ENCODE results near the gene ZCCHC2.

The ZCCHC2 gene

DNA sequence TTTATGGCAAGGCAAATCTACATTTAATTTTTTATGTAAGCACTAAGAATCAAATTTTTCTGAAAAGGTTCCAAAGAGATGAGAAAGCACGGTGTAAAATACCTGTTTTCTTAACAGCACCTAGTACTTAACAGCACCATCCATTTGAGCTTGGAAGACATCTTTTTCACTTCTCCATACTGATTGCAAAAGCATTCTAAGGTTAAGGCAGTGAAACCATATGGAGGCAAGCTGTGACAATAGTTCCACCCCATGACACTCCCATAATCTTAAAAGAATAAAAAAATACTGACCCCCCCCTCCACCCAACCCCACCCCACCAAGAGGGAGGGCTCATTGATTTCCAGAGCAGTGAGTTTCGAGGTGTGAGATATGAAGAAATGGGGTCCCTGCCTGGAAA, 60.6 kb downstream of the ZCCHC2 start:
- no peak for DNase-seq

DNA sequence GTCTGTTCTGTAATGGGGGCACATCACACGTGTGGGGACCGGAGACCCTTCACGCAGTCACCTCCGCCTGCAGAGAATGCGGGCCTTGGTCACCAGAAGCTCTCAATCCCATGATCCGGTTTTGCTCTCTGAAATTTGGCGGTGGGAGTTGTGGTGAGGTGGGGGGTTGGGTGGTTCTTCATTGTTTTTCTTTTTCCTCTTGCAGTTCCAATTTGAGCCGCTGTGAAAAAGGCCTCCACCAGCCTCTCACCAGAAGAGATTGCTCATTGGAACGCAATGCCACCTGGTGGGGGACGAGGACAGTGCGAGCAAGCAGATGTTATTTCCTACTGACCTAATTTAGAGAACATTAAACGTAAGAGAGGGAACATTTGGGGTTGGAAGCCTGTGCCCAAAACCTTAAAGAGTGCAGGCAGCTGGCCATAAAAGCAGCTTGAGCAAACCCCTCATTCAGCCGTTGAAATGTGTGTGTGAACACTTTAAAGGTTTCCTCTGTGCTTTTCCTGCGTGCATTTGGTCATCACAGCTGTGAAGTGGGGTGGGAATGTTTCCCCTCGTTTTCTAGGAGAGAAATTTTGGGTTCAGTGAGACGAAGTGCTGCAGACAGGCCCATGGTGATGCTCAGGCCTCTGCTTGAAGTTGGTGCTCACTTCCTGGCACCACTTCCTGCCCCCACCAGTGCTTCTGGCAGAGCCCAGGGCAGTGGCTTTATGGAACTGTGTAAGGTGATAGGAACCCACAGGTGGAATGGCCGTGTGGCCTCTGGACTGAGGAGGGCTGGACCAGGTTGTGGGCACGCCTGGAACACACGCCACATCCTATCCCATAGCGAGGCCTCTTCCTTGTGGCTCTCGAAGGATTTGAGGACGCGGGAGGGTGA, 61.7 kb downstream of the ZCCHC2 start:
- peak; percentile 86 for DNase-seq

DNA sequence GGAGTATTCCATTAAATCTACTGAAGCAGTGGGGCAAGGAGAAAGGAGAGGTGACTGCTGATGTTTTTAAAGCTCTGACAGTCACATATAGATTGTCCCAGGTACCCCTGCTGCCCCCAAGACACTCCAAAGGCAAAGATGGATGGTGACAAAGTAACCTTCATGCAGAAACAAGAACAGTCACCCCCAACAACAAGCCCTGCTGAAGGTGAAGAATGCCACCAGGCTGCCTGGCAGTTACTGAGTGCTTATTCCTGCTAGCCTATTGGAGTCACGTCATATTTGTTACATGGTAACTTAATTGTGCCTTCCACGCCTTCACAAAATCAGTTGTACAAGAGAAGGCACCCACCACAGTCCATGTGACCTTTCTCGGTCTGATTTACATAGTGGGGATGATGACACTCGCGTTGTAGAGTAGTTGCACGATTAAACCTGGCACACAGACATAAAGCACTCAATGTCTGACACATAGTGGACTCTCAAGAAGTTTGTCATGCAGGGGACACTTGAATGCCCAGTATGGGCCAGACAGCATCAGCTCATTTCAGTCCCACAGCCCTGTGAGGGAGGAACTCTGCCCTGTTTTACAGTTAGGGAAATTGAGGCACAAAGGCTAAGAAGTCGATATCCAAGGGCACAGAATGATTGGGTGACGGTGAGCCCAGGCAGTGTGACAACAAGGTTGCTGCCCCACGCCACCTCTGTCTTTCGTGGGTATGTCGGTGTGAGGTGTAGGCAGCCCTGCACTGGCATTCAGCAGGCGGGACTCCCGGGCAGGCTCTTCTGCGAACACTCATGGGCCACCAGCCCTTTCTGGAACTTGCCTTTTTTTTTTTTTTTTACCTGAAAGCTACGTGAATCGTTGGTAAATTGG, 62.7 kb downstream of the ZCCHC2 start:
- no peak for DNase-seq

DNA sequence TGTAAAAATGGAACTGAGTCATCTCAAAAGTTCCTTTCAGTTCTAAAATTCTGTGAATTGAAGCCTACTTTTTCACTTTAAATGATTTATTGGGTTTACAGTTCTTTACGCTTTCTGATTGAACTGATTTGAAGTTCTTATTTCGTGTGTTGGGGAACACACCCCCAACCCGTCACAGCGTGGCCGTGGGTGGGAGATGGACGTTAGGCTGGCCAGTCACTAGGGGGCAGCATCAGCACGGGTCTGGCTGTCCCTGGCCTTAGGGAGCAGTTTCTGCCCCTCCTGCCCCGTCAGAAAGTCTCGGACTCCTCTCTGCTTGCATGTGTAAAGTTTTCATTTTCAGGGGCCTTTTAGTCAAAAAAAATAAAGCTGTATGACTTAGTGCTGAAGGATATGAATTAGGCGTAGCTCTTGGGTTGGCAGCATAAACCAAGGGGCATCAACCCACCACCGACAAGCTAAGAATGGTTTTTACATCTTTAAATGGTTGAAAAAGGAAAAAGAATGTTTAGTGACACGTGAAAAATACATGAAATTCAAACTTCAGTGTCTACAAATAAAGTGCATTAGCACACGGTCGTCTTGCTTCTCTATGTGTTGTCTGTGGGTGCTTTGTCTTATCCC, 63.4 kb downstream of the ZCCHC2 start:
- peak; percentile 66 for DNase-seq

DNA sequence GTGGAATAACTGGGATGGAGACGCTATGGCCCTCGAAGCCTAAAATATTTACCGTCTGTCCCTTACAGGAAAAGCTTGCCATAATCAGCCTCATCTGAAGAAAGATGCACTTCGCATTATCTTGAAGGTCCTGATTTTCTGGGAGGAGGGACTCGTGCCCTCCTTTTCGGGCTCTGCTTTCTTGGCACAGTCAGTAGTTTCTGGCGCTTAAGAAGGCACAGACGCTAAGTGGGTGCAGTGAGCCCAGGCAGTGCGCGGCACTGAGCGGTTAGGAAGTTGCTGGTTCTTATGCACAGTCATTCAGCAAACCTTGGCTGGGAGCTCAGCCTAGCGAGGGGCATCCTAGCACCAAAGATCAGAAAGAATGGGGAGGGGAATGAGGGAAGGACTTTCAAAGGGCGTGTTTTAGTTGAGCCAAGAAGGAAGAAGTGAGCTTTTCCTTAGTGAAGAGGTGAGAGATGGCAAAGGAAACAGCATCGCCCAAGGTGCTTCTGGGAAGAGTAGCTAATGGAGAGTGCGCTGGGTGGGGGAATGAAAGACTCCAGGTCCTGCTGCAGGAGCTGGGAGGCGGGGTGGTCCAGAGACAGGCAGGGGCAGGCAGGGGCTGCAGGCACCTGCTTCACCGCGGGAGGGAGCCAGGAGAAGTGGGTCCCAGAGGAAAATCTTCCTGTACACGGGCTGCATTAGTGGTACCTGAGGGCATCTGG, 64.1 kb downstream of the ZCCHC2 start:
- no peak for DNase-seq

DNA sequence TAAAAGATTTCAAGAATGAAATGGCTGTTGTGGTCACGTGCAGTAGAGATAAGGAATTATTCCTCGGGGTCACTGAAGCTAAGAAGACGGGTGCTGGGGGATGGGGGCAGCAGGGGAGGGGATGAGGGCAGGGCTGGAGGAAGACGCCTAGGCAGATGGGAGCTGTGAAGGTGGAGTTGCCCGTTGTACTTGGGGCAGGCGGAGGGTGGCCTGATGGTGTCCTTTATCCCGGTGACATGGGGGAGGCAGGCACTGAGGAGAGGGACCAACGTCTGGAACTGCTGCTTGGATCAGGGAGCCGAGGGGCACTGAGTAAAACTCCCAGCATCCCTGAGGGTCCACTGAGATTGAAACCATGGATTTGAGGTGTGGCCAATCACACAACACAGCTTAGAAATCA, 64.9 kb downstream of the ZCCHC2 start:
- no peak for DNase-seq

DNA sequence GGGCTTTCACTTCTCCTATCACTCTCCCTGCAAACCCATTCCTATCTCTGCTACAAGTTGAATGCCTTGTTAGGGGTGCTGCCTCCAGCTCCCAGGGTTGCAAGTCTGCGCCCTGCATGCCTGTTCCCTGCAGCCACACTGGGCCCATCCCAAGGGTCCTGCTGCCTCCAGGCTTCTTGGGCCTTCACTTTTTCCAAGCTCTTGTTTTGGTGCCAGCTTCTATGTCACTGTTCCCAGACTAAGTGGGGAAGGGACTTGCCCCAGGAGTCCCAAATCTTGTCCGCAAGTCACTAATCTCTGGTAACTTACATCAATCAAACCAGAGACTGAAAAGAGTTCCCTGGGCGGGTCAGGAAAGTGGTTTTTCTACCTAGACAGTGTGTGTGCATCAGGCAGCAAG, 65.4 kb downstream of the ZCCHC2 start:
- DNase-seq: no peak

DNA sequence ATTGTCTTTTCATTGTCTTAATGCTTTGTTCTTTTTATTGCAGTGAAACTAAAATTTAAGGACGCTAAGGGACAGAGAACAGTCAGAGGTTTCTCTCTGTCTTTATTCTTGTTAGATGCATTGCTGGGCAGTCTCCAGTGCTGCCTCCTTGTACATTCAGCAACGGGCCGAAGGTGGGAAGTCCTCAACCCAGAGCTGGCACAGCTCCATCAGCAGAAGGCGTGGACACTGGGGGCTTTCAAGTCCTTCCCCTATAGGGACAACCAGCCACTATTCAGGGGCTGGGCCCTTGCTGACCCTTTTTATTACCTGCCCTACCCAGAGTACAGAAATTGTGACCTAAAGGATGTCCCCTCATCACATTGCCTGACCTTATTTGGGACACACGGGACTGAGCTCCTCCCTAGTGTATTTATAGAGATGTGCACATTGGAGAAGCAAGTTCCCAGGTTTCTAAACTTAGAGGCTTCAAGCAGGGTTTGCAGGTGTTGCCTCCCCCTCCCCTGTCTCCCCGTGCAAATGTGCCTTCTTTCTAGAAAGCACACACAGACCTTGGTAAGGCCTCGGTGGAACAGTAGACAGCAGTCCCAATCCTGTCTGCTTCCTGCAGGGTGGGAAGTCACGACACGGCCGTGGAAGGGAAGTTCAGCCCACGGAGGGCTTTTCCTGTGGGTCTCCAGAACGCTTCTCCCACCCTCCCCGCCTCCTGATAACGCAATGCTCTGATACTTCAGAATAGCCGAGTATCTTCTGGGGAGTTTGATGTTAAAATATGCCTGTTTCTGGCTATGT, 68.2 kb downstream of the ZCCHC2 start:
- DNase-seq: no peak

DNA sequence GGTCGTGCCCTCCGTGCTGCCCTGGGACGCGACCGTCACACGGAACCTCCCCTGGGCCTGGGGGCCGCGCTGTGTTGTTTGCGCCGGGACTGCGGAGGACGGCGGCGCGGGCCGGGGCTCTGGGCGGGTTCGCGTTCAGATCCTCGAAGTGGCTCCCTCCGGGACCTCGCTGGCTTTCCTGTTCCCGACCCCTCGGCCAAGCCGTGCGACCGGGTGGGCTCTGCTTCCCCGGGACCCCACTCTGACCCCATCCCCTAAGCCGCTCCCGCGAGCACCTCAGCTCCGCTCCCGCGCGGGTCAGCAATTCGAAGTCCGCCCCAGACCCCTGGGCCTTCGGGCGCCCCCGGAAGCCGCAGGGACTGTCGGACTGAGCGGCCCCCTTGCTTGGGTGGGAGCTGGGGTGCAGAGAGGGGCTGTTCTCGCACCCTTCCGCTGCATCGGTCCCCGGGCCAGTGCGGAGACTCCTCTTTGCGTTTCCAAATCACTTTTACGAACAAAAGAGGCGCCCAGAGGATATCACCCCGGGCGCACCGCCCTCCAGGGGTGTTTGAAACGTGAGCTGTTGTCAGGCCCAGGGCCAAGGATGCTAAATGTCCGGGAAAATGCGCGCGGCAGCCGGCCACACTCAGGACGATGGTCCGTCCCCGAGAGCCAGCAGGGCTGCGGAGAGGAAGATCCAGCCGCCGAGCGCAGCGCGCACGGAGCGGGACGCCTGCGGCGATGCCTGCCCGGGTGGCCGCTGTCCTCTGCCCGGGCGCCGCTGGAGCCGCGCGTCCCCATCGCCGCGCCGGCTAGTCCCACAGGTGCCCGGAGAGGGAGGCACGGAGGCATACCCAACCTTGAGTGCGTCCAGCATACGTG, 73.5 kb downstream of the ZCCHC2 start:
- peak; percentile 8 for DNase-seq

DNA sequence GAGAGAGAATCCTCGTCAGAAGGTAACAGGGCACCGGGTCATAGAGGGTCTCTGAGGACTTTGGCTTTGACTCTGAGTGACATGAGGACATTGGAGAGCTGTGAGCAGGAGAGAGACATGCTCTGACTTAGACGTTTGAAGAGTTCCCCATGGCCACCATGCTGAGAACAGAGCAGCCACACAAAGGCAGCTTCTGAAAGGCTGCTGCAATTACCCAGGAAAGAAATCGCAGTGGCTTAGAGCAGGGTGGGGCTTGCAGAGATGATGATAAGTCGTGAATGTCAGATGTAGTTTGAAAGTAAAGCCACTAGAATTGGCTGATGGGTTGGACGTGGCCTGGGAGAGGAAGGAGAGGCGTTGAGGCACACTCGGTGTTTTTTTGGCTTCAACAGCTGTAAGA, 79.0 kb downstream of the ZCCHC2 start:
- DNase-seq: no peak

DNA sequence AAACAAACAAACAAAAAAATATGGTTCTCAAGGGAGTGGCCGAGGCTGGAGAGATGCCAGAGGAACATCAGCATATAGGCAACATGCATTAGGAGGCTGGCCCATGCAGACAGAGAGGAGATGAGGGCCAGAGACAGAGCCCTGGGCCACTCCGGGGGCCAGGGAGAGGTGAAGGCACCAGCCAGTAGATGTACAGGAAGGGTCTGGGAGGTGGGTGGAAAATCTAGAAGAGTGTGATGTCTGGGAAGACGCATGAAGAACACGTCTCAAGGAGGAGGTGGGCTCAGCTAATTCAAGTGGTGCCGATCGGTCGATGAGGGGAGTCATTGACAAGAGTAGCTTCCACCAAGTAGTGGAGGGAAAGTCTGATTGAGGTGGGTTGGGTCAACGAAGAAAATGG, 79.9 kb downstream of the ZCCHC2 start:
- DNase-seq: no peak

DNA sequence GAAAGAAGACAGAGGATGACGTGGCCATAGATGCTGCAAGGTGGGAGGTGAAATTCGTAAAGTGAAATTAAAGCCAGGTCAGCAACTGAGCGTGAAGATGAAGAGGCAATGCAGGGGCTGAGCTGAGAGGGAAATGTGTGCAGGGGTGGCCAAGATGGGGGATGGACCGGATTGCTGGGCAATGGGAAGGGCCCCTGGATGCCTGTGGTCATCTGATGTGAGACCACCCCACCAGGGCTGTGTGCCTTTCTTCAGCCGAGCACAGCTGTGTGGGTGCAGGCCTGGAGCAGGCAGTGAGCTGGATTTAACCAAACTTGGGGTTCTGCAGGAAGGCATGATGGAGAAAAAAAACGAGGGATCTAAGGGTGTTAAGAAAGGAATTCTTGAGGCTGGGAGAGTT, 80.4 kb downstream of the ZCCHC2 start:
- no peak for DNase-seq

DNA sequence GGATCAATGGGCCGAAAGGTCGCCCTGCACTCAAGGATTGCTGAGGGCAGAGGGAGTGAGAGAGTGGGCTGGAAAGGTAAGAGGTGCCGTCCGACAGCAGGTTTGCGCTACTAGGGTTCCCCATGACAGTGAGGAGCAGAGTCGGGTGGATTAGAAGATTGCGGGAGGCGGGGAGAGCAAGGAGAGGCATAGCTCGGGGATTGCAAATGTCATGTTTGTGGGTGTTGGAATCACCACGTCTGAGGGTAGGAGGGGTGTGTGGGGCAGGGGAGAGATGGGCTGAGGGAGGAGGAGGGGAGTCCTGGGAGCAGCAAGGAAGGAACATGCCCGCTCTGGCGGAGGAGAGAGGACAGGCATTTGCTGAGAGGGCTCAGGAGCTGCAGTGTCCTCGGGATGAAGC, 81.2 kb downstream of the ZCCHC2 start:
- DNase-seq: no peak

DNA sequence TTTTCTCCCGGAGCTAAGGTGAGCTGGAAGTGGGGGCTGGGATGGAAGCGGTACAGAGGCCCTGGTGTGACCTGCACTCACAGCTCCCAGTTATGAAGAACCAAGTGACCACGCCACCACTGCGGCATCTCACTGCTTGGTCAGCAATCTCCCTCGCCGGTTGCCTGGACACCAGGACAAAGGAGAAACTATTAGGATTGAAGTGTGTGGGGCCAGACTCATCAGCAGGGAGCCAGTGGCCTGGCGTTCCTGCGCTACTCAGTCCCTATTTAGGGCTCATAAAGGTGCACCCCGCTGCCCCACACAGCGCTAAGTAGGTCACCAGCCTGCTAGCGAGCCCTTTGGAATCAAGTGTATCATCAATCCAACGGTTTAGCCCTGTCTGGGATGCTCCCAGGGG, 82.9 kb downstream of the ZCCHC2 start:
- DNase-seq: no peak

DNA sequence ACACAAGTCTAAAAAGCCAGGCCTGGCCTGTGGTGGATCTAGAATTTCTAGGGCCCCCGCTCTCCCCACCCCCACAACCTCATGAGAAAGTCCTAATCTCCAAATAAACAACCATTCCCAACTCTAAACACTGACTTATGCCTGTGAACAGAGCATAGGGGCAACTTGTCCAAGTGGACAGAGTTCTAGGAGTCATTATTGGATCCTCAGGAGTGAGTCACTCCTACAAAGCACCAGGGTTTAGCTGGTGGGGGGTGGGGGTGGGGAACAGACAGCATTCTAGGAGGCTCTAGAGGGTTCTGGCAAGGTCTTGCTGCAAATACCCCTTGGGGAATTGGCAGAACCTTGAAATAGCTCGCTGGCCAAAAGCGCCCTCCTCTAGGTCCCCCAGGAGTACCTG, 83.3 kb downstream of the ZCCHC2 start:
- peak; percentile 16 for DNase-seq

DNA sequence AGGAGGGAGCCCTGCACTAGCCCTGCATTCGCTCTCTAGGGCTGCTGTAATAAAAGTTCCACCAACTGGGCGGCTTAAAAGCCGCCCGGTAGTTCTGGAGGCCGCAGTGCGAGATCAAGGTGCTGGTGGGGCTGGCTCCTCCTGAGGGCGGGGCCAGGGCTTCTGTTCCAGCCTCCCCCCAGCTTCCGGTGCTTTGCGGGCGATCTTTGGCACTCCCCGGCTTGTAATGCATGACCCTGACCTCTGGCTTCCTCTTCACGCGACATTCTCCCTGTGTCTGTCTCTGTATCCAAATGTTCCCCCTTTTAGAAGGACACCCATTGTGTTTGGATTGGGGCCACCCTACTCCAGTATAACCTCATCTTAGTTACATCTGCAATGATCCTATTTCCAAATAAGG, 84.5 kb downstream of the ZCCHC2 start:
- DNase-seq: no peak

DNA sequence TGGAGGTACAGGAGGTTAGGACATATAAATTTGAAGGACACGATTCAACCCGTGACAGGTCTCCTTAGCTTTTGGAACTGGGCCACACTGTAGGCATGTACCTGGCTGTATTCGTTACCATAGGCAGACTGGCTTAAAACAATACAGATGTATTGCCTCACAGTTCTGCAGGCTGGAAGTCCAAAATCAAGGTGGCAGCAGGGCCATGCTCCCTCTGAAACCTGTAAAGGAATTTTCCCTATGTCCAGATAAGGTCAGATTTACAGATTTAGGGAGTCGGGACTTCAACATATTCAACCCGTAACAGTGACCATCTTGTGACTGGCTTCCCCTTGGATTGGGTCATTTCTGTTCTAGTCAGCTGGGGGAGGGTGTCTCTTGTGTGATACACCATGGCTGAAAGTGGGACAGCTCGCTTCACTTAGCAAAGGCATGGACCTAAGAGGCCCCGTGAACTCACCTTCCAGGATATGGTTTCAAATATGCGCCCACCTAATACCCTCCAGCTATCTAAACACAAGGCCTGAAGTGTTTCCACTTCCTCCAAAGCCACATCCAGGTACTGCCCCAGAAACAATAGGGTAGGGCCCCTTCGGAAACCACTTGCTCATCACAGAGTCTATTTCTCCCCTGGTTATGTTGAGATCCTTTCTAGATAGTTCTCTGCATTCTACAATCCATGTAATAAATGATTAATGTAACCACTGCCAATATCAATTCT, 85.0 kb downstream of the ZCCHC2 start:
- DNase-seq: no peak

DNA sequence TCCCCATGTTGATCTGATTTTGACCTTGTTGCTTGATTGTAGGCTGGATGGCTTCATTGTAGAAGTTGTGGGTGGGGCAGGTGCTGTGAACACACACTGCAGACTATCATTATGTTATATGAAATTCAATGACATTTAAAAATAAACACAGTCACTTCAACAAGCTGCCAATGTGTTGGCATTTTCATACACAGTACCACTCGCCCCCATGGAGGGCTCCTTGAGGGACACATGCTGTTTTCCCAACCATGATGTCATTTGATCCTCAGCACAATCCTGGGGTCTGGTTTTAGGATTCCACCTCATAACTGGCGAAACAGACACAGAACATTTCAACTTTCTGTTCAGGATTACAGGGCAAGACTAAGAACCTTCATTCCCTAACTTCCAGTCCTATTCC, 86.9 kb downstream of the ZCCHC2 start:
- no peak for DNase-seq

DNA sequence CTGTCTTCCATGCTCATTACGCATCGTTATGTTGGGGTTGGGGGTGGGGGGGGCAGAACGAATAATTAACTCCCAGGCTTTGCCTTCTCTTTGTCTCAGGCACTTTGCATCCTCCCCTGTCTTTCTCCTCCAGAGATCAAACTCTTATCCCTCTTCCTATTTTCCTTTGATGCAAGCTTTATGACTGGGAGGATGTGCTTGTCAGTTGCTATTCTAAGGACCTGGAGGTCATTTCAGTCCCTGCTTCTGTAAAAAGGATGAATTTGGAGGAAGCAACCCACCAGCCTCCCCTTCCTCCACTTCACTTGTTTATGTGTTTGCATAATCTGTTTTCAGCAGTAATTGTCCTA, 87.5 kb downstream of the ZCCHC2 start:
- DNase-seq: no peak

DNA sequence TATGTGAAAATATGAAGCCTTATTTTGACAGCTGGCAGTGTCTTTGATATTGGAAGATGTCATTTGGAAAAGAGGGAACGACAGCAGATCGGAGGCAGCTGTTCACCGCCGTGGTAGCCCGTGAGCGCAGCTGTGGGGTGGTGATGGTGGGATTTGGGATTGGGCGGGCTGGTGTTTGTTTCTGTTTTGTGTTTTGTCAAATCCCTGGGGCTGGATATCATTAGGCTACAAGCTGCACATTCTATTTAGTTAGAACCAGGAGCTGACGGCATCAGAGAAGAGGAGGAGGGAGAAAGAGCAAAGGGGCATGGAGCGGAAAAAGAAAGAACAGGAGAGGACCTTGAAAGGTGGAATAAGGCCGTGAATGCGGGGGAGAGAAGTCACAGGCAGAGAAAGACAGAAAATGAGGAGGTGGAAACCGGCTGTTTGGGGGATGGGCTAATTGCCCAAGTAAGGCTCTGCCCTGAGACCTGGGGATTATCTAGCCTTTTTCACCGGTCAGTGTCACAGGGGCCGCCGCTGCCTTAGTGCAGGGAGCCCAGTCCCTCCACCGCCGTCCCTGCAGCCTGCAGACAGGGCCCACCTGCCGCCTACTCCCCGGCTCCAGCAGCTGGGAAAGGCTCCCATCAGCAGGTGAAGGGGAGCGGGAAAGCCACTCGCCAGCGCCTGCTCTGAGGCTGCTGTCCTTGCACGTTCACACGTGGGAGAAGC, 88.0 kb downstream of the ZCCHC2 start:
- DNase-seq: no peak

All from fibroblast of skin of scalp (primary cell).